ENCODE data around the gene CENPB. TPM values are rescaled to one million over a fixed set of nuclear protein-coding genes. Genes with fewer than 3 reads are reported as not detected.

The CENPB gene
- polyA plus RNA-seq, 1 of the 3 experiments (the other 2 are of a cell fraction) = 41.2 TPM

GRCh38 chr20:3739054-3739925, 47.2 kb downstream of the CENPB start:
- Histone ChIP-seq H3K79me2 (ENCODE audit: insufficient read depth) (no peaks in the 10 kb centered on the region), H3K27ac (ENCODE audit: low read depth in 2 of 2, low read length in 1 of 2) (no peak overlapping the region; a peak in 1 of 4 replicates), H3K9me2 (no peaks in the 10 kb centered on the region), H3K9me3 (no peaks in the 10 kb centered on the region), H3K4me2 (no peak overlapping the region), H3F3A (replicated peaks; ENCODE audit: insufficient read depth) (no peaks in the 10 kb centered on the region), H2AFZ (ENCODE audit: low read depth) (no peak overlapping the region), H4K20me1 (ENCODE audit: insufficient read depth) (no peaks in the 10 kb centered on the region), H3K4me3 (ENCODE audit: low read depth in 2 of 2, low read length in 1 of 2) (no peak overlapping the region), H3K27me3 (ENCODE audit: insufficient read depth) (no peaks in the 10 kb centered on the region), H3K4me1 (ENCODE audit: control insufficient read depth in 1 of 2, insufficient read depth in 2 of 2, low read depth in 1 of 2, low read length in 1 of 2) (peaks cover 0 to 22% of the 10 kb centered on the region in 2 experiments; a peak in 1 of 4 replicates), H3K9ac (no peak overlapping the region), H3K36me3 (replicated peaks in 1 of 2; ENCODE audit: control insufficient read depth in 1 of 2, insufficient read depth in 2 of 2, low read length in 1 of 2) (no peaks in the 10 kb centered on the region)
- WGBS (ENCODE audit: low lambda C conversion rate) = 79% methylated on average over 14 of the region's 19 CpGs
- no peak for DNase-seq
- ChIA-PET POLR2A (interaction anchor here (1.2 kb wide), 2 partner anchors 10 to 28 kb away, joined by 3 to 4 read pairs; partner anchors contain the start of gene ADISSP), CTCF (interaction anchor here (1.6 to 3.5 kb wide), 3 partner anchors 11 to 28 kb away, joined by 6 to 25 read pairs (median 8); no protein-coding TSS in a partner anchor)
- TF ChIP-seq ELF1 (IDR thresholded peaks at IDR 0.05) (no peak), TCF12 (IDR thresholded peaks at IDR 0.05) (no peak), MEF2A (IDR thresholded peaks at IDR 0.05; ENCODE audit: borderline replicate concordance, low read depth) (no peak), TAF1 (IDR thresholded peaks at IDR 0.05; ENCODE audit: borderline replicate concordance, low read depth, low read length) (no peak)

- POLR2A ChIA-PET = no interaction called here
- Histone ChIP-seq H4K20me1 (ENCODE audit: insufficient read depth) (no peaks in the 10 kb centered on the region), H3K9me2 (no peaks in the 10 kb centered on the region), H3F3A (replicated peaks; ENCODE audit: insufficient read depth) (no peaks in the 10 kb centered on the region), H3K9me3 (no peaks in the 10 kb centered on the region), H3K4me2 (no peak overlapping the region), H3K4me3 (ENCODE audit: low read depth in 2 of 2, low read length in 1 of 2) (no peak overlapping the region), H3K36me3 (replicated peaks in 1 of 2; ENCODE audit: control insufficient read depth in 1 of 2, insufficient read depth in 2 of 2, low read length in 1 of 2) (no peaks in the 10 kb centered on the region), H3K27me3 (ENCODE audit: insufficient read depth) (no peaks in the 10 kb centered on the region), H2AFZ (ENCODE audit: low read depth) (no peak overlapping the region), H3K9ac (no peak overlapping the region), H3K4me1 (ENCODE audit: control insufficient read depth in 1 of 2, insufficient read depth in 2 of 2, low read depth in 1 of 2, low read length in 1 of 2) (peaks cover 0 to 22% of the 10 kb centered on the region in 2 experiments; a peak in 1 of 4 replicates), H3K27ac (ENCODE audit: low read depth in 2 of 2, low read length in 1 of 2) (no peak overlapping the region), H3K79me2 (ENCODE audit: insufficient read depth) (no peaks in the 10 kb centered on the region)
- CTCF ChIA-PET = interaction anchor here (1.8 to 3.5 kb wide), 4 partner anchors 9 to 62 kb away, joined by 5 to 25 read pairs (median 9); no protein-coding TSS in a partner anchor
- 56% methylated on average over 11 of the region's 11 CpGs for WGBS (ENCODE audit: low lambda C conversion rate)
- no peak for TF ChIP-seq FOSL2 (IDR thresholded peaks at IDR 0.05; ENCODE audit: borderline replicate concordance, low read depth)
- TF ChIP-seq FOXJ3 (CRISPR knock-in tag; IDR thresholded peaks at IDR 0.05) = no peak
- no peak for TF ChIP-seq MXI1 (IDR thresholded peaks at IDR 0.05; ENCODE audit: low read depth, low read length)
- no peak for TF ChIP-seq REST (IDR thresholded peaks at IDR 0.05; ENCODE audit: low read depth, low read length)
- TF ChIP-seq YY1 (IDR thresholded peaks at IDR 0.05; ENCODE audit: low read depth) = no peak
- no peak for TF ChIP-seq RAD21 (IDR thresholded peaks at IDR 0.05; ENCODE audit: low read length)
- TF ChIP-seq FOXM1 (IDR thresholded peaks at IDR 0.05; ENCODE audit: low read depth) = no peak
- no peak for TF ChIP-seq POLR2AphosphoS5 (IDR thresholded peaks at IDR 0.05; ENCODE audit: low read depth, low read length)
- TF ChIP-seq RFX5 (IDR thresholded peaks at IDR 0.05; ENCODE audit: low read length) = no peak
- no peak for DNase-seq
These were observed 48.2 kb downstream of the CENPB start for GRCh38 chr20:3738111-3739053.
